SK-N-MC (cell line): ENCODE results near the gene ZNF263.

Experiments
- EZH2 ChIP-seq: fragments of 200-600 bp; sonication (generic); IDR thresholded peaks from one replicate; pipeline ENCODE4 v1.6.1; 2017; ENCODE audit warnings: antibody characterized with exemption
- POLR2AphosphoS5 ChIP-seq: IDR thresholded peaks from 2 replicates; pipeline ENCODE4 v1.6.1; 2012; ENCODE audit warnings: mild to moderate bottlenecking, low read depth, low read length, borderline replicate concordance

DNA sequence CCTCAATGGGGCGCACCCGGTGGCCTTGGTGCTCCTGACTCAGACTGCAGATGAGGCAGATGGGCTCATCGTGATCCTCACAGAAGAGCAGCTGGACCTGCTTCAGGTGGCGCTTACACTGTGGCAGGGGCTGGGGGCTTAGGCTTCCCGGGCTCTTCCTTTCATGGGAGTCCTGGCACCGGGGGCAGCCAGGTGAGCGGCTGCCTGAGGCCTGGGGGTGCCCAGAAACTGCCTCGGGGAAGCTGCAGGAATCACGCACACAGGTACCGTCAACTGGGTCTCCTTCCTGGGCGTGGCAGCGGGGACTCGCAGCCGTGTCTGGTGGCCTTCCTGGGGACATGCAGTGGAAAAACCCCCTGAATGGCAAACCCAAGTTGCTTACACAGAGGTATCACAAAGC, 33.8 kb upstream of the ZNF263 start:
- no peak for TF ChIP-seq EZH2
- no peak for TF ChIP-seq POLR2AphosphoS5
